Measurements from ENCODE around the gene BHMT2.

BHMT2 gene

GRCh38 chr5:79032031-79032695 lies 37.4 kb upstream of the BHMT2 start:
- no peaks in the 10 kb centered on the region for H3K27me3 ChIP-seq (ENCODE audit: control insufficient read depth in 5 of 5, insufficient read depth in 4 of 5, low read length in 5 of 5)
- no peak overlapping the region for H3K9ac ChIP-seq (ENCODE audit: low read length in 5 of 5)
- no peak overlapping the region for H3K4me3 ChIP-seq (ENCODE audit: low read depth in 1 of 5, low read length in 5 of 5)
- peaks cover 0 to 13% (median 5%) of the 10 kb centered on the region in 5 donors for H3K36me3 ChIP-seq (ENCODE audit: control insufficient read depth in 5 of 5, insufficient read depth in 5 of 5, low read length in 5 of 5)
- no peaks in the 10 kb centered on the region for H3K4me1 ChIP-seq (ENCODE audit: control insufficient read depth in 5 of 5, insufficient read depth in 5 of 5, low read length in 5 of 5)
- H3K27ac ChIP-seq (ENCODE audit: low read depth, low read length) = no peak overlapping the region
- H3K9me3 ChIP-seq (ENCODE audit: control insufficient read depth in 5 of 5, low read length in 5 of 5) = peaks cover 0 to 6% (median 0%) of the 10 kb centered on the region in 5 donors

DNA sequence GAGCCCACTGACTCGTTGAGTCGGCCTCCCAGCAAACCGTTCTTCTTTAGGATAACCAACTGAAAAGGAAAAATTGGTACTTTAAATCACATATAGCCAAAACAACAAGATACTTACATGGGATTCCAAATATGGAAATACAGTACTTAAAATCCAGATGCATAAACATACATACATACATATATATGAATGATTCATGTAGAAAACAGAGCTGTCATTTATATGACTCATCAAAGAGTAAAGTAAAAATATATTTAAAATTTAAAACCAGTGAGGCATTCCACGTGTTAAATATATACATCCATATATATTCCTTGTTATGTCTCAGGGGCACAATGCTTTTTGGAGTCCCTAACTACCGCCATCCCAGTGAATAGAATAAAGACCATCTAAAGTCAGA lies 36.8 kb upstream of the BHMT2 start:
- H3K27ac ChIP-seq (ENCODE audit: low read depth, low read length) = no peak overlapping the region
- H3K4me3 ChIP-seq (ENCODE audit: low read depth in 1 of 5, low read length in 5 of 5) = no peak overlapping the region
- H3K9ac ChIP-seq (ENCODE audit: low read length in 5 of 5) = no peak overlapping the region
- H3K36me3 ChIP-seq (ENCODE audit: control insufficient read depth in 5 of 5, insufficient read depth in 5 of 5, low read length in 5 of 5) = peaks cover 0 to 13% (median 5%) of the 10 kb centered on the region in 5 donors
- H3K9me3 ChIP-seq (ENCODE audit: control insufficient read depth in 5 of 5, low read length in 5 of 5) = peaks cover 0 to 7% (median 0%) of the 10 kb centered on the region in 5 donors
- no peaks in the 10 kb centered on the region for H3K27me3 ChIP-seq (ENCODE audit: control insufficient read depth in 5 of 5, insufficient read depth in 4 of 5, low read length in 5 of 5)
- H3K4me1 ChIP-seq (ENCODE audit: control insufficient read depth in 5 of 5, insufficient read depth in 5 of 5, low read length in 5 of 5) = no peaks in the 10 kb centered on the region

DNA sequence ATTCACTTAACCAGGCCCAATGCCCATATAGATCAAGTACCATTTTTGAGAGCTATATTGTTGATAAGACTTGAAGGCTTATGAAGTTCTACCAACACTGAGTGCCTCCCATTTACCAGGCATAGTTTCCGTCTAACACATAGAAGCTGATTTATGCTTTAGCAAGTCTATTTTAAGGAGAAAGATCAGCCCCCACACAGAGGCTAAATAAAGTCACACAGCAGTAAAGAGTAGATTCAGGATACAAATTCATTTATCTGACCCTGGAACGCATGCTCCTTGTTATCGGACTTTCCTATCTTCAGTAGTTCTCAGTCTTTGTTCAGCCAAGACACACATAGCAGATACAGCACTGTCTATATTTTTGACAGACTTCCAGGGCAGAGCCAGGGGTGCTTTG lies 34.3 kb upstream of the BHMT2 start:
- Histone ChIP-seq H3K4me3 (ENCODE audit: low read depth in 1 of 5, low read length in 5 of 5) (no peak overlapping the region), H3K9me3 (ENCODE audit: control insufficient read depth in 5 of 5, low read length in 5 of 5) (peaks cover 0 to 7% (median 0%) of the 10 kb centered on the region in 5 donors), H3K36me3 (ENCODE audit: control insufficient read depth in 5 of 5, insufficient read depth in 5 of 5, low read length in 5 of 5) (peaks cover 0 to 6% (median 5%) of the 10 kb centered on the region in 5 donors), H3K4me1 (ENCODE audit: control insufficient read depth in 5 of 5, insufficient read depth in 5 of 5, low read length in 5 of 5) (no peaks in the 10 kb centered on the region), H3K9ac (ENCODE audit: low read length in 5 of 5) (no peak overlapping the region), H3K27ac (ENCODE audit: low read depth, low read length) (no peak overlapping the region), H3K27me3 (ENCODE audit: control insufficient read depth in 5 of 5, insufficient read depth in 4 of 5, low read length in 5 of 5) (no peaks in the 10 kb centered on the region)

DNA sequence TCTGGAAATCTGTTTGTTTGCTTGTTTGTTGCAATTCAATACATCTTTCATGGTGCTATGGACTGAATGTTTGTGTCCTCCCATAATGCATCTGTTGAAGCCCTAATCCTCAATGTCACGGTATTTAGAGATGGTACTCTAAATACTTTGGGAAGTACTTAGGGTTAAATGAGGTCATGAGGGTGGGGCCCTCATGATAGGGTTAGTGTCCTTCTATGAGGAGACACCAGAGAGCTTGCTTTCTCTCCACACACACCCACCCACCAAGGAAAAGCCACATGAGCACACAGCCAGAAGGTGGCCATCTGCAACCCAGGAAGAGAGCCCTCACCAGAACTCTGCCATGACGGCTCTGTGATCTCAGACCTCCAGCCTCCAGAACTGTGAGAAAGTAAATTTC lies 32.8 kb upstream of the BHMT2 start:
- no peaks in the 10 kb centered on the region for H3K27me3 ChIP-seq (ENCODE audit: control insufficient read depth in 5 of 5, insufficient read depth in 4 of 5, low read length in 5 of 5)
- H3K4me1 ChIP-seq (ENCODE audit: control insufficient read depth in 5 of 5, insufficient read depth in 5 of 5, low read length in 5 of 5) = no peaks in the 10 kb centered on the region
- no peak overlapping the region for H3K9ac ChIP-seq (ENCODE audit: low read length in 5 of 5)
- H3K4me3 ChIP-seq (ENCODE audit: low read depth in 1 of 5, low read length in 5 of 5) = no peak overlapping the region
- H3K9me3 ChIP-seq (ENCODE audit: control insufficient read depth in 5 of 5, low read length in 5 of 5) = peaks cover 0 to 7% (median 0%) of the 10 kb centered on the region in 5 donors
- peaks cover 0 to 5% (median 3%) of the 10 kb centered on the region in 5 donors for H3K36me3 ChIP-seq (ENCODE audit: control insufficient read depth in 5 of 5, insufficient read depth in 5 of 5, low read length in 5 of 5)
- H3K27ac ChIP-seq (ENCODE audit: low read depth, low read length) = no peak overlapping the region

- no peak overlapping the region for H3K4me3 ChIP-seq (ENCODE audit: low read depth in 1 of 5, low read length in 5 of 5)
- no peaks in the 10 kb centered on the region for H3K36me3 ChIP-seq (ENCODE audit: control insufficient read depth in 5 of 5, insufficient read depth in 5 of 5, low read length in 5 of 5)
- peaks cover 0 to 2% (median 0%) of the 10 kb centered on the region in 5 donors for H3K9me3 ChIP-seq (ENCODE audit: control insufficient read depth in 5 of 5, low read length in 5 of 5)
- H3K27ac ChIP-seq (ENCODE audit: low read depth, low read length) = no peak overlapping the region
- no peaks in the 10 kb centered on the region for H3K27me3 ChIP-seq (ENCODE audit: control insufficient read depth in 5 of 5, insufficient read depth in 4 of 5, low read length in 5 of 5)
- no peaks in the 10 kb centered on the region for H3K4me1 ChIP-seq (ENCODE audit: control insufficient read depth in 5 of 5, insufficient read depth in 5 of 5, low read length in 5 of 5)
- no peak overlapping the region for H3K9ac ChIP-seq (ENCODE audit: low read length in 5 of 5)
Measured at GRCh38 chr5:79042188-79042587, 27.4 kb upstream of the BHMT2 start.

DNA sequence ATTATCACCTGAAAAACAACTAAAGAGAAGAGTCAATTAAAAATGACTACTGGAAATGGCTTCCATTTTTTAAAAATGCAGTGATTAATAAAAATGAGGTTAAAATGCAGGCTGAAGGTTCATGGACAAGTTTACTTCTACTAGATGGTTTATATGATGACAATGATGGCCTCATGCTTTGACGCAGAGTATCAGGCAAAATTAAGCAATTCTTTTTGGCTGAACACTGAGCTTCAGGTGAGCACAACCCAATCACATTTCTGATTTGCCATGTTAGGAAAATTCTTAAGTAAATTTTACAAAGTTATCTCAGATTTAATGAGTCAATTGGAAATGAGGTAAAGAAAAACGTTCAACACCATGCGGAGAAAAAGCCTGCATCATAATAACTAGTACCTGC lies 22.4 kb upstream of the BHMT2 start:
- no peak overlapping the region for H3K9ac ChIP-seq (ENCODE audit: low read length in 5 of 5)
- H3K27ac ChIP-seq (ENCODE audit: low read depth, low read length) = no peak overlapping the region
- H3K36me3 ChIP-seq (ENCODE audit: control insufficient read depth in 5 of 5, insufficient read depth in 5 of 5, low read length in 5 of 5) = no peaks in the 10 kb centered on the region
- H3K27me3 ChIP-seq (ENCODE audit: control insufficient read depth in 5 of 5, insufficient read depth in 4 of 5, low read length in 5 of 5) = no peaks in the 10 kb centered on the region
- peaks cover 0 to 6% (median 0%) of the 10 kb centered on the region in 5 donors for H3K4me1 ChIP-seq (ENCODE audit: control insufficient read depth in 5 of 5, insufficient read depth in 5 of 5, low read length in 5 of 5)
- H3K4me3 ChIP-seq (ENCODE audit: low read depth in 1 of 5, low read length in 5 of 5) = no peak overlapping the region
- H3K9me3 ChIP-seq (ENCODE audit: control insufficient read depth in 5 of 5, low read length in 5 of 5) = peaks cover 0 to 2% (median 0%) of the 10 kb centered on the region in 5 donors

DNA sequence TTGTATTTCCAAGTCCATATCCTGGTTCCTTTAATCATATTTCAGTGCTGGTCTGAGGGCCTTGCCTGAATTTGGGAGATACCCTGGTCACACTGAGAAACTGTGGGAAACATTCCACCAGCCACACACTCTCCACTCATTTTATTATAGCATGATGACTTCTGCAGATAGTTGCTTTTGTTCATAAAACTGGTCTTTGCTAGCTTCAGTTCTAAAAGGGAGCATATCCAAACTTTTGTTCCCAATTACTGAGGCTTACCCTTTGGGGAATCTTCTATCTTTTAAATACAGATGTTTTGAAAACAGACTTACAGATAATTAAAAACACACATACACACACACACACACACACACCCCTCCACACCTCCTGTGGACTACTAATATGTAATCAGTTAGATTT lies 21.1 kb upstream of the BHMT2 start:
- peaks cover 0 to 4% (median 0%) of the 10 kb centered on the region in 5 donors for H3K9me3 ChIP-seq (ENCODE audit: control insufficient read depth in 5 of 5, low read length in 5 of 5)
- H3K27ac ChIP-seq (ENCODE audit: low read depth, low read length) = no peak overlapping the region
- H3K27me3 ChIP-seq (ENCODE audit: control insufficient read depth in 5 of 5, insufficient read depth in 4 of 5, low read length in 5 of 5) = no peaks in the 10 kb centered on the region
- no peaks in the 10 kb centered on the region for H3K36me3 ChIP-seq (ENCODE audit: control insufficient read depth in 5 of 5, insufficient read depth in 5 of 5, low read length in 5 of 5)
- peaks cover 0 to 6% (median 0%) of the 10 kb centered on the region in 5 donors for H3K4me1 ChIP-seq (ENCODE audit: control insufficient read depth in 5 of 5, insufficient read depth in 5 of 5, low read length in 5 of 5)
- H3K9ac ChIP-seq (ENCODE audit: low read length in 5 of 5) = no peak overlapping the region
- H3K4me3 ChIP-seq (ENCODE audit: low read depth in 1 of 5, low read length in 5 of 5) = no peak overlapping the region

GRCh38 chr5:79050498-79050897 lies 19.1 kb upstream of the BHMT2 start:
- H3K4me1 ChIP-seq (ENCODE audit: control insufficient read depth in 5 of 5, insufficient read depth in 5 of 5, low read length in 5 of 5) = peaks cover 0 to 6% (median 0%) of the 10 kb centered on the region in 5 donors
- H3K27me3 ChIP-seq (ENCODE audit: control insufficient read depth in 5 of 5, insufficient read depth in 4 of 5, low read length in 5 of 5) = no peaks in the 10 kb centered on the region
- H3K4me3 ChIP-seq (ENCODE audit: low read depth in 1 of 5, low read length in 5 of 5) = no peak overlapping the region
- peaks cover 0 to 3% (median 0%) of the 10 kb centered on the region in 5 donors for H3K36me3 ChIP-seq (ENCODE audit: control insufficient read depth in 5 of 5, insufficient read depth in 5 of 5, low read length in 5 of 5)
- peaks cover 0 to 4% (median 0%) of the 10 kb centered on the region in 5 donors for H3K9me3 ChIP-seq (ENCODE audit: control insufficient read depth in 5 of 5, low read length in 5 of 5)
- no peak overlapping the region for H3K9ac ChIP-seq (ENCODE audit: low read length in 5 of 5)
- H3K27ac ChIP-seq (ENCODE audit: low read depth, low read length) = no peak overlapping the region

DNA sequence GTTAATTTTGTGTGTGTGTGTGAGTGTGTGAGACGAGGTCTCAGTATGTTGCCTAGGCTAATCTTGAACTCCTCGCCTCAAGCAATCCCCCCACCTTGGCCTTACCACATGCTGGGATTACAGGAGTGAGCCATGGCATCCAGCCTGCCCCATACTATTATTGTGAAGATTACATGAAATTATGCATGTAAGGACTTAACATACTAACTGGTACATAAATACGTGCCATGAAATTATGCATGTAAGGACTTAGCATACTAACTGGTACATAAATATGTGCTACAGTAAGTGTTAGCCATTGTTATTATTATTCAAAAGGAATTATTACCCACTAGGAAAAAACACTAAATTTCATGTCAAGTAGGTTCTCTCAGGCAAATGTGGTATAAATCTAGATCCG lies 16.2 kb upstream of the BHMT2 start:
- H3K9ac ChIP-seq (ENCODE audit: low read length in 5 of 5) = no peak overlapping the region
- no peak overlapping the region for H3K4me3 ChIP-seq (ENCODE audit: low read depth in 1 of 5, low read length in 5 of 5)
- peaks cover 0 to 4% (median 0%) of the 10 kb centered on the region in 5 donors for H3K9me3 ChIP-seq (ENCODE audit: control insufficient read depth in 5 of 5, low read length in 5 of 5)
- peaks cover 0 to 7% (median 0%) of the 10 kb centered on the region in 5 donors for H3K36me3 ChIP-seq (ENCODE audit: control insufficient read depth in 5 of 5, insufficient read depth in 5 of 5, low read length in 5 of 5)
- H3K27me3 ChIP-seq (ENCODE audit: control insufficient read depth in 5 of 5, insufficient read depth in 4 of 5, low read length in 5 of 5) = no peaks in the 10 kb centered on the region
- peaks cover 0 to 6% (median 0%) of the 10 kb centered on the region in 5 donors for H3K4me1 ChIP-seq (ENCODE audit: control insufficient read depth in 5 of 5, insufficient read depth in 5 of 5, low read length in 5 of 5)
- H3K27ac ChIP-seq (ENCODE audit: low read depth, low read length) = no peak overlapping the region

DNA sequence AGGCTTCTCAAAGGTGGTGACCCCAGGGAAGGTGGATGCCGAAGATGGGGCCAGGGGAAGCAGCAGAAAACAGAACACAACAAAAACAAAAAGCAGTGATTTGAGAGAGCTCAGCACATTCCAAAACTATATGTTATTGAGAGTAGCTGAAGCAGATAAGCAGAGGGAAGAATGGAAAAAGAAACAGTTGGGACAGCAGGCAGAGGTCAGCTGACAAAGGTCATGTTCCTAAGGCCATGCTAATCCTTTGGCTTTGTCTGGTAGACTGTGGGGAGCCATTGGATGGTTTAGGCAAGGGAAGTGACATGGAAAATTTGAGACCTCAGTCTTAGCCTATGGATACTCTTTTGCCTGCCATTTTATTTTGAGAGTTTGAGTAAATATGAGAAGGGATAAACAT lies 14.6 kb upstream of the BHMT2 start:
- Histone ChIP-seq H3K4me1 (ENCODE audit: control insufficient read depth in 5 of 5, insufficient read depth in 5 of 5, low read length in 5 of 5) (peaks cover 0 to 6% (median 0%) of the 10 kb centered on the region in 5 donors), H3K36me3 (ENCODE audit: control insufficient read depth in 5 of 5, insufficient read depth in 5 of 5, low read length in 5 of 5) (peaks cover 0 to 7% (median 0%) of the 10 kb centered on the region in 5 donors), H3K9me3 (ENCODE audit: control insufficient read depth in 5 of 5, low read length in 5 of 5) (peaks cover 0 to 4% (median 0%) of the 10 kb centered on the region in 5 donors), H3K27me3 (ENCODE audit: control insufficient read depth in 5 of 5, insufficient read depth in 4 of 5, low read length in 5 of 5) (no peaks in the 10 kb centered on the region), H3K9ac (ENCODE audit: low read length in 5 of 5) (no peak overlapping the region), H3K4me3 (ENCODE audit: low read depth in 1 of 5, low read length in 5 of 5) (no peak overlapping the region), H3K27ac (ENCODE audit: low read depth, low read length) (no peak overlapping the region)

Measured in subcutaneous abdominal adipose tissue (tissue), 5 donors.